Dendritic cell treated with granulocyte-macrophage colony-stimulating factor and Interleukin-4, amounts not matched to agents 40 ng/mL and 50 ng/mL, for 4 days (primary cell): Measurements from ENCODE around the gene PSMD9.

ENCODE experiments used
- H3K27ac Mint-ChIP-seq: one replicate; pipeline ENCODE4 v1.8.0; 2022; ENCODE audit warnings: mild to moderate bottlenecking, mixed read lengths
- H3K27me3 Mint-ChIP-seq: one replicate; pipeline ENCODE4 v1.8.0; 2022; ENCODE audit warnings: mild to moderate bottlenecking, mixed read lengths
- H3K36me3 Mint-ChIP-seq: one replicate; pipeline ENCODE4 v1.8.0; 2022; ENCODE audit warnings: low read depth, mixed read lengths
- H3K4me1 Mint-ChIP-seq: one replicate; pipeline ENCODE4 v1.8.0; 2022; ENCODE audit warnings: low read depth, mixed read lengths
- H3K4me3 Mint-ChIP-seq: one replicate; pipeline ENCODE4 v1.8.0; 2022; ENCODE audit warnings: mild to moderate bottlenecking, moderate library complexity, mixed read lengths
- H3K9me3 Mint-ChIP-seq: one replicate; pipeline ENCODE4 v1.8.0; 2022; ENCODE audit warnings: mixed read lengths
- intact Hi-C: fragments of 100-400 bp; cut with micrococcal nuclease; formaldehyde crosslinking; loops from one replicate; pipeline ENCODE4 v1.15.0; 2022

Gene PSMD9

DNA sequence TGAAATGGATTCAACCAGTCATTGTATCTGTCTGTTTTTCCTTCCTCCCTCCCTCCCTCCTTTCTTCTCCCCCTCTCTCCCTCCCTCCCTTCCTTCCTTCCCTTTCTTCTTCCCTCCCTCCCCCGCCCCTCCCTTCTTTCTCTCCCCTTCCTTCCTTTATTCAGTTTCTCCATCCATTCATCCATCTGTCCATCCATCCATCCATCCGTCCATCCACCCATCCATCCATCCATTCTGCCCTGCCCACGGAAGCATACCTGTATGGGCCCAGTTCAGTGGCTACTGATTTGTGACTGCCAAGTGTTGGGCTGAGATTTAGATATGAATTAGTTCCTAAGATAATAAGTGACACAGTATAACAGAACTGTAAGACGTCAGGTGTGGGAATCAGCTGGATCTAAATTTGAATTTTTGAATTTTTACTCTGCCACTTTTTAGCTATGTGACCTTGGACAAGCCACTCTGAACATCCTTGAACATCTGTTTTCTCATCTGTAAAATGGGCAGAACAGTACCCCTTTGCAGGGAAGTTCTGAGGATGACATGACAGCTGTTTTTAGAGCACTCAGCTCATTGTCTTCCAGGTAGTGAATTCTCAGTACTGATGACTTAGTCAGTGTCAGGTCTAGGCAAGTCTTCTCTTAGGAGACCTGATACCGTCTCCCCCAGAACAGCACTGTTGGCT is 72.7 kb downstream of the PSMD9 start:
- Mint-ChIP-seq H3K36me3 (no peaks in the 10 kb centered on the region), H3K9me3 (no peaks in the 10 kb centered on the region), H3K4me1 (peaks cover 11% of the 10 kb centered on the region), H3K27me3 (peaks cover 5% of the 10 kb centered on the region), H3K27ac (no peak overlapping the region), H3K4me3 (no peak overlapping the region)
- intact Hi-C loops = no loop called here

DNA sequence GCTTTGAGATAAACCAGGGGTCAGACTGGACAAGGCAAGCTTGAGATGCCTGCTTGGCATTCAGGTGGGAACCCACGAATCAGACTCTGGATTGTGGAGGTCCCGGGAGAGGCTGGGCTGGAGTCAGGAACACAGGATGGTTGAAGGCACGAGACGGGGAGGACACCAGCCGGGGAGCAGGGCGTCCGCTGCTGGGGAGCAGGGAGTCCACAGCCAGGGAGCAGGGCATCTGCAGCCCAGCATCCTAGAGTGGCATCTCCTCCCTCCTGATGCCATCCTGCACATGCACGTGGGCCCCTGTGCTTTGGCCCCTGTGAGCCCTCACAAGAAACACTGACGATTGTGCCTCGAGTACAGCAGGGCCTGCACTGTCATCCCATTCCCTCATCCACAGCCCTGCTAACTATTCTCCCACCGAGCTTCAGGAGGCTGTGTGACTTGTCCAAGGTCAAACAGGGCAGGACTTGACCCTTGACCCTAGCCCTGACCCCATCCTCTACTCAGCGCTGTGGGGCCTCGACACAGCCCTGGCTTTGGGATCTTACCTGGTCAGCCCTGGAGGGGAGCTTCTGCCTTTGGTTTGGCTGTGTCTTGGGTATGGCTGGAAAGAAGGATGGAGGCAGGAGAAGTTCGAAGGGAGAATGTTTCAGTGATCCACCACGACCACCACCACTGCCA is 74.9 kb downstream of the PSMD9 start:
- Mint-ChIP-seq H3K4me1 (peaks cover 22% of the 10 kb centered on the region), H3K4me3 (no peak overlapping the region), H3K27me3 (peaks cover 5% of the 10 kb centered on the region), H3K36me3 (no peaks in the 10 kb centered on the region), H3K27ac (peak overlapping the region; percentile 21), H3K9me3 (no peaks in the 10 kb centered on the region)
- intact Hi-C loops = no loop called here

DNA sequence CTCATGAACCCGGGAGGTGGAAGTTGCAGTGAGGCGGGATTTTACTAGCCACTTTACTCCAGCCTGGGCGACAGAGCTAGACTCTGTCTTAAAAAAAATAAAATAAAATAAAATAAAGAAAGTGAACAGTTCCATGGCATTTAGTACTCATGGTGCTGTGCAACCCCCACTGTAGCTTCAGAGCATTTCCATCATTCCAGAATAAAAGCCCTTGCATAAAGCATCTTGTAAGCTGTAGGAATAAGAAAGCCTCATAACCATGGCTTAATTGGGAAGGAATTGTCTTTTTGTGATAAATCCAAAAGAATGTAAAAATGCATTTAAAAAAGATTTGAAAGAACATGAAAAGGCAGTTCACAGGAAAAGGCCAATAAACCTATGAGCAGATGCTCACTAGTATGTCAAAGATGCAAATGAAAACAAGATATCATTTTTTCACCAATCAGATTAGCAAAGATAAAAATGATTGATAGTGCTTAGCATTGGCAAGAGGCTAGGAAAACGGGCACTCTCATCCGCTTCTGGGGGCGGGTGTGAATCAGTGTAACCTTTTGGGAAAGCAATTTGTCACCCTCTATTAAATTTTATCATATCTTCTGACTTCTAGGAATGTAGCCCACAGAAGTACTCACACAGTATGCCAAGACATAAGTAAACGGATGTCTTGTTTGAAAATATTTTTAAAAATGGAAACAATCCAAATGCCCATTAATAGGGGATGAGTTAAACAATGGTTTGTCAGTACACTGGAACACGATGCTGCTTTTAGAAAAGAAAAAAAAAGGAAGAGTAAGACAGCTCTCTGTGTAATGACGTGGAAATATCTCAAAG is 76.4 kb downstream of the PSMD9 start:
- H3K4me3 Mint-ChIP-seq = no peak overlapping the region
- peaks cover under 1% of the 10 kb centered on the region for H3K36me3 Mint-ChIP-seq
- H3K27ac Mint-ChIP-seq = no peak overlapping the region
- H3K27me3 Mint-ChIP-seq = peaks cover 5% of the 10 kb centered on the region
- H3K4me1 Mint-ChIP-seq = peaks cover 37% of the 10 kb centered on the region
- H3K9me3 Mint-ChIP-seq = no peaks in the 10 kb centered on the region
- intact Hi-C loops = no loop called here

DNA sequence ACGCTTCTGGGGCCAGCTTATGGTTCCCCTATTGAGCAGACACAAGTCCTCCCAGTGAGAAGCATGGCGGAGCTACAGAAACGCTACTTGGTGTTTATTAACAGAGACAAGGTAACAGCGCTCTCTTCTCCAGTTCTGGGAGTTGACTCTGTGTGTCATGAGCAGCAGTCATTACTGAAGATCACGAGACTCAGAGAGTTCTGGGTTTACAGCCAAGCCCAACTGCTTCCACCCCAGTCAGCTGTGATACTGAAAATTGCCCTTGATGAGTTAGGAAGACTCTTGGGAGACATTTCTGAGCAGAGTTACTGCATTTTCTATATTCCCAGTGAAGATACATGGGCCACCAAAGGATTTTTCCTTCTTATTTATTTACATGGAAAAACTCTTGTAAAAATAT is 78.4 kb downstream of the PSMD9 start:
- Mint-ChIP-seq H3K4me1 (peaks cover 53% of the 10 kb centered on the region), H3K27me3 (peaks cover 5% of the 10 kb centered on the region), H3K36me3 (peaks cover 5% of the 10 kb centered on the region), H3K4me3 (no peak overlapping the region), H3K9me3 (no peaks in the 10 kb centered on the region), H3K27ac (no peak overlapping the region)
- intact Hi-C loops = no loop called here
